Fibroblast of peridontal ligament (primary cell): Measurements from ENCODE around the gene ST6GALNAC1.
"Not testable (repeated sequence)": the region's sequence is repeated elsewhere in the genome, so short reads cannot be mapped to it uniquely, and the experiment has no call there.

Experiments used
- DNase-seq: peaks from one replicate; pipeline ENCODE4 v3.0.0-alpha.2; 2010; ENCODE audit errors: extremely low read depth

Gene ST6GALNAC1

DNA sequence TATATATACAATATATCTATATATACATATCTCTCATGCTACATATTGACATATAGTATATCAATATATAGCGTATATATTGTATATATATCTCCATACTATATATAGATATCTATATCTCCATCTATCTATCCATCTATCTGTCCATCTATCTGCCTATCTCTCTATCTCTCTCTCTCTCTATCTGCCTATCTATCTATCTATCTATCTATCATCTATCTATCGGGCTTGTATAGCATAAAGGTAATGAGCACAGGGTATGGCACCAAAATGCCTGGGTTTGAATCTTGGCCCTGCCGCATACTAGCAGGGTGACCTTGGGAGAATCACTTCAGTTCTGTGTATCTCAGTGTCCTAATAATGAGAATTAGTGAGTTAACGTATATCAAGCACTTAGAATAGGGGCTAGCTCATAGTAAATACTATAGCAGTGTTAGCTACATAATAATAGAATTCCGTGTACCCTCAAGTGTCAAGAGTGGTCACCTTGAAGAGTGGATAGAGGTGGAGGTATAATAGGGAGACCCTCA, 1.5 kb downstream of the ST6GALNAC1 start:
- DNase-seq = no peak

- DNase-seq = no peak
These were observed 2.1 kb downstream of the ST6GALNAC1 start for GRCh38 chr17:76641501-76641900.

DNA sequence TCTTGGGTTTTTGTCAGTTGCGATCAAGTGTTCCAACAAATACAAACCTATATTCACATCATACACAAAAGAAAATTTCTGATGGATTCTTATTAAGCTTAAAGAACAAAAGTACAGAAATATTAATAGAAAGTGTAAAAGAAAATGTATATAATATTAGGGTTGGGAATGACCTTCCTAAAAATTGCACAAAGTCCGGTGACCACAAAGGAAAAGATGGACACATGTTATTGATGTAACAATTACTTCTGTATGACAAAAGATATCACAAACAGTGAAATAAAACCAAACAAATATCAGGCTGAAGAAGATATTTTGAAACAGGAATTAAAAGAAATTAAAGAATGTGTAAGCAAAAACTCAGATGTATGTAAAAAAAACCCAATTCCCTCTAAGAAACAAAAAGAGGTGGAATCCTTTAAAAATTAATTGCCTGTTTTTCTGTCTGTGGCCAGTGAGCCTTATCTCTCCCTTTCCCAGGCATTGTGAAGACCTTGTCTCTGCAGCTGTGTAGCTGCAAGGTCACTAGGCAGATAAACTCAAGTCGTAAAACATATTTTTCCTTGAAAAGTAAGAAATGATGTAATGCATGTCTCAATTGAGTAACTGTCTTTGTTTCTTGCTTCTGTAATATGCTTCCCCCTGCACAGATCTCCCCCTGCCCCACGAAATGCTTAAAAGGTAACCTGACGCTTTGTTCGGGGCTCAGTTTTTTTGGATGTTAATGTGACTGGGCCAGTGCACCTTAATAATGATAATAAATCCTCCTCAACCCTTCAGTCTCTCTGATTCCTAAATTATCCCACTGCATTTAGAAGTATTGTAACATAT, 2.8 kb downstream of the ST6GALNAC1 start:
- DNase-seq = no peak

GRCh38 chr17:76638263-76638662, 5.3 kb downstream of the ST6GALNAC1 start:
- no peak for DNase-seq

DNA sequence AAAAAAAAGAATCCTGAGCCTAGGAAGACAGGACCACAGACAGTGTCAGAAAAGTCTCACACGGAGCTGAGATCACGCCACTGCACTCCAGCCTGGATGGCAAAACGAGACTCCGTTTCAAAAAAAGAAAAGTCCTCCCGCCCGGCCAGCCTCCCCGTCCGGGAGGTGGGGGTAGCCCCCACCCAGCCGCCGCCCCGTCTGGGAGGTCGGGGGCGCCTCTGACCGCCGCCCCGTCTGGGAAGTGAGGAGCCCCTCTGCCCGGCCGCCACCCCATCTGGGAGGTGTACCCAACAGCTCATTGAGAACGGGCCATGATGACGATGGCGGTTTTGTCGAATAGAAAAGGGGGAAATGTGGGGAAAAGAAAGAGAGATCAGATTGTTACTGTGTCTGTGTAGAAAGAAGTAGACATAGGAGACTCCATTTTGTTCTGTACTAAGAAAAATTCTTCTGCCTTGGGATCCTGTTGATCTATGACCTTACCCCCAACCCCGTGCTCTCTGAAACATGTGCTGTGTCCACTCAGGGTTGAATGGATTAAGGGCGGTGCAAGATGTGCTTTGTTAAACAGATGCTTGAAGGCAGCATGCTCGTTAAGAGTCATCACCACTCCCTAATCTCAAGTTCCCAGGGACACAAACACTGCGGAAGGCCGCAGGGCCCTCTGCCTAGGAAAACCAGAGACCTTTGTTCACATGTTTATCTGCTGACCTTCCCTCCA, 6.9 kb downstream of the ST6GALNAC1 start:
- not testable (repeated sequence) for DNase-seq

DNA sequence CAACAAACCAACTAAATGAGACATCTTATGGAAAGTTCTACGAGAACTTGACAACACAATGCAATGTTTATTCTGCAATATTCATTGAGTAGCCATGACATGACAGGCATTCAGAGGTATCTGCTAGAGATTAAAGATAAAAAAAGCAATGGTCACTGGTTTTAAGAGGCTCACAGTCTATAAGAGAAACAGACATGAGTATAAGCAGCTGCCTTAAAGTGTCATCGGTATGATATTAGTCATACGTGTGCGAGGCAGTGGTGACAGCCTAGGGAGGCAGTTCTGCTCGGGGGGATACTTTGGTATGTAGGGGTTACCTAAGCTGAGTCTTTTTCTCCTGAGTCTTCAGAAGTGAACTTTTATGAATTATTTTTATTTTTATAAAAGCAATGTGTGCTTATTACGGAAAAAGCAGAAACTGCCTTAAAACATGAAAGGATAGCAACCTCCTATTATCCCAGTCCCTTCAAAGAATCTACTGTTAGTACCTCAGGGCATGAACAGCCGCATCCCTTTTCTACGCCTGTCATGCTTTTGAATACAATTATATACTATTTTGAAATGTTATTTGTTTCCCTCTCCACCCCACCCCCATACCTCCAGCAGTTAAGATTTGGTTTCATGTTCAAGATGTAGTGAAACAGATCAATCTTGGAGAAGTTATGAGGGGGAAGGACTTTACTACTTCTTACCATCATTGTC, 7.7 kb downstream of the ST6GALNAC1 start:
- DNase-seq = no peak

DNA sequence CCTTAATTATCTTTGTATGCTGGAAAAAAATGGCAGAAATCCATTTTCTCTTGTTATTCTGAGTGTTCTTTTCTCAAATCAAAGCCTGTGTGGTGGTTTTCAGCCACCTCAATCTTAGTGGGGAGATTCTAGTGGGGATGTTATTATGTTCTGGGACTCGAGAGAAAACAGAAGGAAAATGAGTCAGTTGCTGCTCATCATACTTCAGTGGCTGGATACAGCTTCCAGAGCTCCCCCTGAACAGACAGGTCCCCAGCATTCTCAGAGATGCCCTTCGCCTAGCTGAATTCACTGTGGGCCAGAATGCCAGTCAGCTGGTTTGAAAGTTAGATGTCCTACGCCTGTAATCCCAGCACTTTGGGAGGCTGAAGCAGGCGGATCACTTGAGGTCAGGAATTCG, 8.5 kb downstream of the ST6GALNAC1 start:
- peak; percentile 17 for DNase-seq

- DNase-seq = no peak
These were observed 9.8 kb downstream of the ST6GALNAC1 start for GRCh38 chr17:76633628-76634328.

GRCh38 chr17:76631821-76632565, 11.6 kb downstream of the ST6GALNAC1 start:
- DNase-seq = no peak

DNA sequence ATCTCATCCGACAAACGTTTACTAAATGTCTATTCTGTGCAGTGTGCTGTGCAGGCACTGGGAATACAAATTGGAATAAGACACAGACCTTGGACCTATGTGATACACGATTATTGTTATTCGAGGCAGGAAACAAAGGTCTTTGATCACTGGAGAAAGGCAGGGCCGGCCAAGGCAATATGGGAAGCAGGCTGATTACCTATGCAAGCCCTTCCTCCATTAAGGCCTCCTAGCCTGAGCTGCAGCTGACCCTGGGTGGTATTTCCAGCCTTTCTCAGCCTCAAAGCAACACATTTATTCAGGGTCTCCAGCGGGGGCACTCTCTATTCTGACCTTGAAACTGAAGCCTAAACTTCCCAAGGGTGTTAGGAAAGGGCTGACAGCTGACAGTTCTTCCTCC, 13.4 kb downstream of the ST6GALNAC1 start:
- no peak for DNase-seq

DNA sequence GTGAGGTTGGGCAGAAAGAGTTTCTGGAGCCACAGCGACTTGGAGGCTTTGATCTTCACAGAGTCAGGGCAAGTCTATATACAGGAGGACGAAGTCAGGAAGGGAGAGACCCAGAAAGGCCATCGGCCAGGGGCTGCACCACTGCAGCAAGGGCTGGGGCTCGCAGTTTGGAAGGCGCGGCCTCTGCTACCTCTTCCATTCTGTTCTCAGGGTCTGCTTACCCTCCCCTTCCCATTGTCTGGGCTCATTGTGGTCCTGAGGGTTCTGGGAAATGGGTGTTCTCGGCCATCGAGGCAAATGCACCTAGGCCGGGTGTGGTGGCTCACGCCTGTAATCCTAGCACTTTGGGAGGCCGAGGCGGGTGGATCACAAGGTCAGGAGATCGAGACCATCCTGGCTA, 16.0 kb downstream of the ST6GALNAC1 start:
- DNase-seq = no peak

DNA sequence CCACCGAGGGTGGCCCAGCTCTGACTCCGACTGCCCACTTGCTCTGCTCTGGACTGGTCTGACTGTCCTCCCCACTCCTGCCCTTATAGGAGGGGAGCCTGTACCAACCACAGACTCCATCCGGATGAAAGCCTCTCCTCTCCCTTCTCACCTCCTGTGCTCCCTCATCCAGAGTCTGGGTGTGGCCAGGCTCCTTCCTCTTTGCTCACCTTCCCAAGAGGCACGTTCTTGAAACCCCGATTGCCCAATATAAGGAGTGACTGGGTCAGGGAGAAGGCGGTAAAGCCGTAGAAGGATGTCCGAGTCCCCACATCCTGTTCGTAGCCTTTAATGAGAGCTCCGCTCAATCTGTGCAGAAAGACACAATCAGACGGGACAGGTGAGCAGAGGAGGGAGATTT, 17.1 kb downstream of the ST6GALNAC1 start:
- no peak for DNase-seq

DNA sequence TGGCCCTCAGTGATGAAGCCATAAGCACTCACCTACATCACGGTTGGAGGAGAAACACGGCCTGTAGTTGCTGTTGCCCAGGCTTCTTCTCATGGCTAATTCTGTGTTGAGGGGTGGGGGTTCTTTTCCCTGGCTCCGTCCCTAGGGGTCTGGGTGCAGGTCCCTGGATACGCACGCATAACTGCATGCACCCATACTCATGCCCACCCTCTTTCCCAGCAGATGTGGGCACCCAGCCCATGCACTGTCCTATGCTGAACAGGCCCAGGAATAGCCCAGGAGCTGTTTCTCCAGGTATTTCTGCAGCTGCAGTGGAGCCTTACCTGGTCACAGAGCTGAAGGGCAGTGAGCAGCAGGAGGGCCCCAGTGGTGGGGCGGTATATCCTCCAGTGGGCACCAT, 18.1 kb downstream of the ST6GALNAC1 start:
- no peak for DNase-seq

GRCh38 chr17:76623271-76624146, 20.0 kb downstream of the ST6GALNAC1 start:
- peak; percentile 67 for DNase-seq

DNA sequence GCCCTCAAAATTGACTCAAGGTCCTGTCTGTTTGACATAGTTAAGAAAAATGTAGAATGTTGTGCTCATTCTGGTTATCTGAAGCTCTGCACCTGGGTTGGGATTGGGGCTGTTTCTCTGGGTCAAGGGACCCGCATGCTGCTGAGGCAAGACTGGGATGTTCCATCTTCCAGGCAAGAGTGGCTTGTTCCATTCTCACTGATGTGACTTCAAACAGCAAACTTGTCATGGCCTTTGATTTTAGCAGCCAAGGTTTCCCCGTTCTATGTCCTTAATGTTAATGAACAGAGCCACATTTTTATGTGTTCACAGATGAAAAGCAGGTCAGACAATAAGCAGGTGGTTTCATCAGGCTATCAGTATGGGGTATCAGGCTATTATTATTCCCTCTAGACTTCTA, 25.7 kb downstream of the ST6GALNAC1 start:
- no peak for DNase-seq

- no peak for DNase-seq
These were observed 28.5 kb downstream of the ST6GALNAC1 start for GRCh38 chr17:76614912-76615617.

GRCh38 chr17:76614064-76614759, 29.3 kb downstream of the ST6GALNAC1 start:
- not testable (repeated sequence) for DNase-seq

GRCh38 chr17:76612977-76613851, 30.3 kb downstream of the ST6GALNAC1 start:
- DNase-seq = no peak
